CD14-positive monocyte (primary cell): ENCODE results near the gene SEC24D. TPM values are rescaled to one million over a fixed set of nuclear protein-coding genes. Genes with fewer than 3 reads are reported as not detected.

Experiments
- DNase-seq, 3 donors: peaks; one replicate each; pipeline ENCODE4 v3.0.0-alpha.2; 2011 to 2022
- H2AFZ ChIP-seq: 2 replicates; pipeline ENCODE4 v1.6.0; 2012; ENCODE audit warnings: mild to moderate bottlenecking, low read depth, low read length, inconsistent platforms; ENCODE audit not compliant: insufficient read depth, poor library complexity, severe bottlenecking
- H3K27ac ChIP-seq, 2 donors: 1 replicate in 1 of 2; 2 replicates in 1 of 2; pipeline ENCODE4 v1.5.1; 2012 to 2013; ENCODE audit warnings: low read length in 2 of 2, control low read depth in 1 of 2, inconsistent platforms in 1 of 2, low read depth in 1 of 2, mild to moderate bottlenecking in 1 of 2
- H3K27me3 ChIP-seq, 2 donors: one replicate each; pipeline versions ENCODE4 v1.6.0 to v1.6.1; 2011 to 2013; ENCODE audit warnings: low read length in 2 of 2; ENCODE audit not compliant: control insufficient read depth in 2 of 2, insufficient read depth in 2 of 2
- H3K36me3 ChIP-seq, 2 donors: replicated peaks in 1 of 2; 1 replicate in 1 of 2; 2 replicates in 1 of 2; pipeline versions ENCODE4 v1.5.1 to v1.6.1; 2012 to 2013; ENCODE audit warnings: low read length in 2 of 2, control low read depth in 1 of 2, inconsistent platforms in 1 of 2, mild to moderate bottlenecking in 1 of 2; ENCODE audit not compliant: insufficient read depth in 2 of 2, control insufficient read depth in 1 of 2
- H3K4me1 ChIP-seq, 2 donors: 1 replicate in 1 of 2; 2 replicates in 1 of 2; pipeline versions ENCODE4 v1.5.1 to v1.6.1; 2012 to 2013; ENCODE audit warnings: low read length in 2 of 2, control low read depth in 1 of 2, inconsistent platforms in 1 of 2, mild to moderate bottlenecking in 1 of 2, moderate library complexity in 1 of 2; ENCODE audit not compliant: insufficient read depth in 2 of 2, control insufficient read depth in 1 of 2
- H3K4me2 ChIP-seq: replicated peaks from 2 replicates; pipeline ENCODE3; 2012; ENCODE audit warnings: low read length, moderate library complexity, mild to moderate bottlenecking; ENCODE audit not compliant: poor library complexity, severe bottlenecking; ENCODE audit errors: extremely low read depth
- H3K4me3 ChIP-seq, 3 experiments: fragments of 200-600 bp in 1 of 3; sonication (generic) in 1 of 3; replicated peaks in 1 of 3; 1 replicate in 2 of 3; 2 replicates in 1 of 3; pipeline ENCODE4 v1.5.1; 2011 to 2013; ENCODE audit warnings: low read length in 3 of 3, mild to moderate bottlenecking in 3 of 3, control low read depth in 2 of 3, low read depth in 2 of 3, inconsistent platforms in 1 of 3, moderate library complexity in 1 of 3
- H3K79me2 ChIP-seq: 2 replicates; pipeline ENCODE4 v1.6.0; 2012; ENCODE audit warnings: mild to moderate bottlenecking, control low read depth, inconsistent platforms, low read length, moderate library complexity; ENCODE audit not compliant: insufficient read depth
- H3K9ac ChIP-seq: 2 replicates; pipeline ENCODE4 v1.6.0; 2017; ENCODE audit warnings: low read length, mild to moderate bottlenecking; ENCODE audit not compliant: insufficient read depth, poor library complexity, severe bottlenecking
- H3K9me3 ChIP-seq, 2 donors: replicated peaks in 1 of 2; 1 replicate in 1 of 2; 2 replicates in 1 of 2; pipeline versions ENCODE4 v1.5.1 to v1.6.1; 2012 to 2013; ENCODE audit warnings: low read length in 2 of 2, control low read depth in 1 of 2; ENCODE audit not compliant: control insufficient read depth in 1 of 2, insufficient read depth in 1 of 2
- H4K20me1 ChIP-seq: 2 replicates; pipeline ENCODE4 v1.6.0; 2012; ENCODE audit warnings: mild to moderate bottlenecking, low read length, control low read depth, moderate library complexity; ENCODE audit not compliant: insufficient read depth
- H3K27ac Mint-ChIP-seq, 7 donors: one replicate each; pipeline ENCODE4 v1.8.0; 2020; ENCODE audit warnings: mild to moderate bottlenecking in 7 of 7, mixed read lengths in 7 of 7, moderate library complexity in 6 of 7, inconsistent platforms in 2 of 7
- H3K27me3 Mint-ChIP-seq, 3 donors: one replicate each; pipeline ENCODE4 v1.8.0; 2021 to 2022; ENCODE audit warnings: low read depth in 3 of 3, mild to moderate bottlenecking in 3 of 3, mixed read lengths in 3 of 3, moderate library complexity in 3 of 3, inconsistent platforms in 1 of 3
- H3K36me3 Mint-ChIP-seq, 2 donors: one replicate each; pipeline ENCODE4 v1.8.0; 2020; ENCODE audit warnings: mixed read lengths in 2 of 2, inconsistent platforms in 1 of 2, mild to moderate bottlenecking in 1 of 2
- H3K4me1 Mint-ChIP-seq: one replicate; pipeline ENCODE4 v1.8.0; 2020; ENCODE audit warnings: mild to moderate bottlenecking, mixed read lengths
- H3K4me3 Mint-ChIP-seq, 2 donors: one replicate each; pipeline ENCODE4 v1.8.0; 2020; ENCODE audit warnings: mild to moderate bottlenecking in 2 of 2, mixed read lengths in 2 of 2, moderate library complexity in 1 of 2
- H3K9me3 Mint-ChIP-seq, 7 donors: one replicate each; pipeline ENCODE4 v1.8.0; 2020 to 2022; ENCODE audit warnings: mixed read lengths in 7 of 7, mild to moderate bottlenecking in 6 of 7, moderate library complexity in 6 of 7, inconsistent platforms in 2 of 7
- WGBS: methylation state at CpG from one replicate; pipeline ENCODE4 v1.1.5; 2013; ENCODE audit warnings: missing lambda C conversion rate; ENCODE audit not compliant: insufficient coverage; 5-methylcytosine and 5-hydroxymethylcytosine counted together
- intact Hi-C, 2 donors: fragments of 100-400 bp; cut with micrococcal nuclease; formaldehyde crosslinking; loops; one replicate each; pipeline versions ENCODE4 v1.15.0 to v1.15.1; 2023
- polyA plus RNA-seq, 3 donors: library from polyadenylated mRNA; depleted of rRNA in 1 of 3; unstranded in 2 of 3; stranded (reverse) in 1 of 3; fragments of 300-500 nt in 2 of 3; fragments of >200 nt in 1 of 3; fragmentation: Illumina TruSeq in 2 of 3; gene quantifications; 1 replicate in 2 of 3; 2 replicates in 1 of 3; pipeline ENCODE4 v1.2.3, GENCODE V29; 2012 to 2021
- TF ChIP-seq, protein P1 (sequence below): fragments of 200-600 bp; IDR thresholded peaks from one replicate; pipeline ENCODE4 v1.8.0; 2022; ENCODE audit warnings: antibody characterized with exemption, mild to moderate bottlenecking

The SEC24D gene
- polyA plus RNA-seq, 3 donors, result 16.8 to 31.3 (median 22.6) TPM

DNA sequence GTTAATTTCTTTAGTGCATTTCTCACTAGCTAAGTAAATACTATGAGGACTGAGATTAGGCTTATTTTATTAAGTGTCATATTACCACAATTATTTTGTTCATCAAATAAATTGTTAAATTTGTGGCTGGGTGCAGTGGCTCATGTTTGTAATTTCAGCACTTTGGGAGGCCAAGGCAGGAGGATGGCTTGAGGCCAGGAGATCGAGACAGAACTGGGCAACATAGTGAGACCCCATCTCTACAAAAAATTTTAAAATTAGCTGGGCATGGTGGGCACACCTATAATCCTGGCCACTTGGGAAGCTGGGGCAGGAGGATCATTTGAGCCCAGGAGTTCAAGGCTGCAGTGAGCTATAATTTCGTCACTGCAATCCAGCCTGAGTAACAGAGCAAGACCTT lies 6.8 kb downstream of the SEC24D start:
- H3K9me3 Mint-ChIP-seq, result peaks cover 0 to 1% (median 0%) of the 10 kb centered on the region in 7 donors
- Histone ChIP-seq H3K9me3 (no peaks in the 10 kb centered on the region), H3K27me3 (no peaks in the 10 kb centered on the region), H3K4me3 (no peak overlapping the region), H2AFZ (no peak overlapping the region), H3K4me1 (peaks cover 11% of the 10 kb centered on the region in 2 donors), H3K79me2 (peaks cover 97% of the 10 kb centered on the region), H4K20me1 (peaks cover 53% of the 10 kb centered on the region), H3K36me3 (peaks cover 35 to 80% of the 10 kb centered on the region in 2 donors), H3K4me2 (no peak overlapping the region), H3K9ac (no peak overlapping the region), H3K27ac (no peak overlapping the region)
- DNase-seq, result no peak
- peaks cover 48 to 62% of the 10 kb centered on the region in 2 donors for H3K36me3 Mint-ChIP-seq
- no peaks in the 10 kb centered on the region for H3K27me3 Mint-ChIP-seq
- no peak overlapping the region for H3K4me3 Mint-ChIP-seq
- peaks cover 33% of the 10 kb centered on the region for H3K4me1 Mint-ChIP-seq
- WGBS, result 100% methylated on average over 1 of the region's 2 CpGs
- H3K27ac Mint-ChIP-seq, result no peak overlapping the region
- intact Hi-C loops, result no loop called here
- TF ChIP-seq, protein P1, sequence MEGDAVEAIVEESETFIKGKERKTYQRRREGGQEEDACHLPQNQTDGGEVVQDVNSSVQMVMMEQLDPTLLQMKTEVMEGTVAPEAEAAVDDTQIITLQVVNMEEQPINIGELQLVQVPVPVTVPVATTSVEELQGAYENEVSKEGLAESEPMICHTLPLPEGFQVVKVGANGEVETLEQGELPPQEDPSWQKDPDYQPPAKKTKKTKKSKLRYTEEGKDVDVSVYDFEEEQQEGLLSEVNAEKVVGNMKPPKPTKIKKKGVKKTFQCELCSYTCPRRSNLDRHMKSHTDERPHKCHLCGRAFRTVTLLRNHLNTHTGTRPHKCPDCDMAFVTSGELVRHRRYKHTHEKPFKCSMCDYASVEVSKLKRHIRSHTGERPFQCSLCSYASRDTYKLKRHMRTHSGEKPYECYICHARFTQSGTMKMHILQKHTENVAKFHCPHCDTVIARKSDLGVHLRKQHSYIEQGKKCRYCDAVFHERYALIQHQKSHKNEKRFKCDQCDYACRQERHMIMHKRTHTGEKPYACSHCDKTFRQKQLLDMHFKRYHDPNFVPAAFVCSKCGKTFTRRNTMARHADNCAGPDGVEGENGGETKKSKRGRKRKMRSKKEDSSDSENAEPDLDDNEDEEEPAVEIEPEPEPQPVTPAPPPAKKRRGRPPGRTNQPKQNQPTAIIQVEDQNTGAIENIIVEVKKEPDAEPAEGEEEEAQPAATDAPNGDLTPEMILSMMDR, result no peak

DNA sequence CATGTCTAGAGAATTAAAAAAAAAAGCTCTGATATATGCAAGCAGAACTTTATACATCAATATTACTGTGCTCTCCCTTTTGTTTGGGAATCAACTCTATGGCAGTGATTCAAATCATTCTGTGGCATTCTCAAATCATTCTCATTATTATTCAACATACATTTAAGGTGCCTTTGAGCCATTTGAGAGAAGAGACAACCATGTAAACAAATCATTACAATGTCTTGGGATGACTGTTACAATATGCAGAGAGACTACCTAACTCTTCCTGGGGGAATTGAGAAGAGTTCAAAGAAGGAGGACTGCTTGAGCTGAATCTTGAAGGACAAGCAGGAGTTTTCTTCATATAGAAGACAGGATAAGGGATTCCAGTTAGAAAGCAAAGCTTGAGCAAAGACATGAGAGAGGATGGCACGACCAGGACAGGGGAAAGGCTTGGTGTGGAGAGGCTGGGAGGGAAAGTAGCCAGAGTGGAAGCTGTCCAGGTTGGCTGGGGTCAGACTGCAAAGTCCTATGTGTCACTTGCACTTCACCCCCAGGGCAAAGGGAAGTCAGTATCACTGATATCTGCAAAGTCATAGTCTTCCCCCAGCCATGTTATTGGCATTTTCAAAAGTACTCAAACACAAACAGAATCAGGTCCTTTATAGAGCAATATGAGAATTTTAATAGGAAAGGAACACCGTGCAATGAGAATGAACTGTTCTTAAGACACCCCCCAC lies 9.0 kb downstream of the SEC24D start:
- WGBS, result no CpG with 5 or more reads among the region's 2 CpGs
- Histone ChIP-seq H4K20me1 (peaks cover 55% of the 10 kb centered on the region), H3K27ac (peak overlapping the region in 1 of 2 donors; percentile 45), H3K4me2 (no peak overlapping the region), H3K4me3 (no peak overlapping the region), H3K27me3 (no peaks in the 10 kb centered on the region), H3K79me2 (peaks cover 97% of the 10 kb centered on the region), H3K4me1 (peaks cover 2 to 3% of the 10 kb centered on the region in 2 donors), H3K9ac (no peak overlapping the region), H3K36me3 (peaks cover 48 to 91% of the 10 kb centered on the region in 2 donors), H3K9me3 (no peaks in the 10 kb centered on the region), H2AFZ (no peak overlapping the region)
- peak overlapping the region in 6 of 7 donors; percentile 13 to 77 (median 50) for H3K27ac Mint-ChIP-seq
- no peaks in the 10 kb centered on the region for H3K27me3 Mint-ChIP-seq
- H3K9me3 Mint-ChIP-seq, result peaks cover 0 to 1% (median 0%) of the 10 kb centered on the region in 7 donors
- H3K4me1 Mint-ChIP-seq, result peaks cover 18% of the 10 kb centered on the region
- H3K4me3 Mint-ChIP-seq, result no peak overlapping the region
- H3K36me3 Mint-ChIP-seq, result peaks cover 60 to 73% of the 10 kb centered on the region in 2 donors
- intact Hi-C loops, result no loop called here
- TF ChIP-seq, protein P1, result no peak
- peak in 1 of 3 donors; percentile 15 for DNase-seq
